HG02884 (cell line): ENCODE measurements around the gene IRS1.

Source experiments
- ATAC-seq: cut with Tn5 transposase; IDR thresholded peaks from one replicate; pipeline ENCODE4 v1.9.1; 2021; ENCODE audit warnings: mild to moderate bottlenecking, moderate library complexity; ENCODE audit not compliant: unreplicated experiment

The IRS1 gene

DNA sequence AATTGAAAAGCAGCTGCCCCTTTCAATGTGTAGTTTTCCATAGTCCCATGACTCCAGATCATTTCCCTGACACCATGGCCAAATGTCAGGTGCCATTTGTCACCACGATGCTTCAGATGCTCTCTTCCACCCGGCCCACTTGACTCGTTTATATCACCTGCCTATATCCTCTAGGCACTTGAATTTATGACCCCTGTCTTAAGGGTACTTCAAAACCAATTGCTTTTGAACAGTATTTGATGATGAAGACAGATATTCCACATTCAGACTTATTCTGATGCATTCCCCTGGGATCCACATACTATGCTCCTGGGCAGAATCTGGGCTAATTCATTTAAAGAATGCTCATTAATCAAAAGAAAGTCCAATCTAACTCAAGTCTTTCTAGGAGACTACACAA is 19.3 kb upstream of the IRS1 start:
- no peak for ATAC-seq

DNA sequence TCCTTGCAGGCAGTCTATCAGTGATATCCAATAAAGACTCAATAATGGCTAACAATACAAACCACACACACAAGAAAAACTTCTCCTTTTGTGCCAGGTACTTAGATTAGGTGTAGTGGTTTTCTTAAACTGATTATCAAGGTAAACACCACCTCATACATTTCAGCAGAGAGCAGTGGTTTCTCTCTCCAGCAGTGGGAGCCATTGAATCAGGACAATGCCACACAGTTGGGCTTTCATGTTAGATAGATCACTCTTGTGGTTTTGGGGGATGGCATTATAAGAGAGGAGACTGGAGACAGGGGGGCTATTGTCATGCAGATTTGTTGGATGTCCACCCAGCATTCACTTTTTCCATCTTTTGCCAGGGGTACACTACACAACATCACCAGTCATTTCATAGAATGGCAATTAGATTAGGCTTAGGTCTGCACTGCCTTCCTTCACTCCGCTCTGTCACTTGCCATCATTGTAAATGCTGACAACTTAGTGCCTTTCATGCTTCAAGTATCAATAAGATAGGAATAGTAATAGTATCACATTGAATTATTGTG is 13.6 kb upstream of the IRS1 start:
- ATAC-seq: no peak

DNA sequence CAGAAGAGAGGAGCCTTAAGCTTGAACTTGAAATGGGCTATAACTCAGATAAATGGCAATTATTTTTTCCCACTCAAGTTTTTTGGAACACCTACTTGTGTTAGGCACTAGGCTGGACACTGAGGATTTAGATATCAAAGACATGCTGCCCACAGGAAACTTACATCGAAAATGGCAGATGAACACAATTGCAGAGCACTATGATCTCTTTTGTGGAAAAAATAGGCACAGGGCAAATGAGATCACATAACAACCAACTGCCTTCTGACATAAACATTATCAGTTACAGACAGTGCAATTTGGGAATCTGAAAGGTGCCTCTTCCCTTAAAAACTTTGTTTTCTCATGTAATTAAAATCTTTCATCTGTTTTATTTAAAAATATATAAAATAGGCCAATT is 3.8 kb upstream of the IRS1 start:
- ATAC-seq: no peak

DNA sequence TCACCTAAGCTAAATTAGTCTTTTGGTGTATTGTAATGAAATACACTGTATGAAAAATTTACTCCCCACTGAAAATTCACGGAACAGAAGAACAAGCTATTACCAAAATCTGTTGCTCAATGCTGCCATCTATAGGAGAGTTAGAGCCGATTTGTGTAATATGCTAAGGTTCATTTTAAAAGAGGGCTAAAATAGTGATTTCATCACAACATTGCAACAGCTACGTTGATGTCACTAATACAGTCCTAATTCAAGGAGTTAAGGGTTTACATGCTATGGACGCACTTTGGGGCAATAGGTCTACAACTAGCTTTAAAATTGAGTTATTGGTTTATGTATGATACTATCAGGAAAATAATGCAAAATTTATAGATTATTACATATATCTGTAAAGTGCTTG is 3.0 kb upstream of the IRS1 start:
- ATAC-seq: no peak

DNA sequence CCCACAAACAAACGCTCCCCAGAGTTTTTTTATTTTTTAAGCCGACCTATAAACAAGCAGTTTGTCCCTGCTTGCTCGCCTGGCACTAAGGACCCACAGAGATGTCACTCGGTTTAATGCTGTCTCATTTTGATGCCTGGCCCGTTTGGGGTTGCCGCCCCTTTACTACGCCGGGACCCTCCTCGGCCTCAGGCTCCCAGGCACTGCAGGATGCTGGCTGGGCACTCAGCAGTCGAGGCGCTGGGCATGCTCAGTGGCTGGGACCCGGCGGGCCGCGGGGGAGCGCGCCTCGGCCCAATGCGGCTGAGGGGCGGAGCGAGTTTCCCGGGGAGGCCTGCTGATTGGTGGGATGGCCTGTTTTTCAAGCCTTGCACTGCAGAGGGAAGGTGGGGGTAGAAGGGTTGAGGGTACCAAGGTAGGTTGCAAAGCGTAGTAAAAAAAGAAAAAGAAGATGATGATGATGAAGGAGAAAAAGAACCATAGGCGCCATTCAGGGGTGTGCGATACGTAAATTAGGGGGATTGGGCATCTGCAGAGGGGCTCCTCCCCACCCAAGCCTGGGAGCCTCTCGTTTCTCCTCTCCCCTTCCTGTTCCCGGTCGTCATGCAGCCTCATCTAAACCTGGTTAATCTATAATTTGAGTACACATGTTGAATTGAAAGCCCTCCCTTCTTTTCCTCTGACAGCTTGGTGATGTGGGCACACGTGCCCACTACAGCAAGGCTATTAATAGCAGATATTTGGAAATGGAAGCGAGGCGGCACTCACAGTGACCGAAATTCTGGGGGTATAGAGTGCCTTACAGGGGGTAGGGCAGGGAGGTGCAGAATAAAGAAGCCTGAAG is 1.5 kb upstream of the IRS1 start:
- ATAC-seq: peak; percentile 76

DNA sequence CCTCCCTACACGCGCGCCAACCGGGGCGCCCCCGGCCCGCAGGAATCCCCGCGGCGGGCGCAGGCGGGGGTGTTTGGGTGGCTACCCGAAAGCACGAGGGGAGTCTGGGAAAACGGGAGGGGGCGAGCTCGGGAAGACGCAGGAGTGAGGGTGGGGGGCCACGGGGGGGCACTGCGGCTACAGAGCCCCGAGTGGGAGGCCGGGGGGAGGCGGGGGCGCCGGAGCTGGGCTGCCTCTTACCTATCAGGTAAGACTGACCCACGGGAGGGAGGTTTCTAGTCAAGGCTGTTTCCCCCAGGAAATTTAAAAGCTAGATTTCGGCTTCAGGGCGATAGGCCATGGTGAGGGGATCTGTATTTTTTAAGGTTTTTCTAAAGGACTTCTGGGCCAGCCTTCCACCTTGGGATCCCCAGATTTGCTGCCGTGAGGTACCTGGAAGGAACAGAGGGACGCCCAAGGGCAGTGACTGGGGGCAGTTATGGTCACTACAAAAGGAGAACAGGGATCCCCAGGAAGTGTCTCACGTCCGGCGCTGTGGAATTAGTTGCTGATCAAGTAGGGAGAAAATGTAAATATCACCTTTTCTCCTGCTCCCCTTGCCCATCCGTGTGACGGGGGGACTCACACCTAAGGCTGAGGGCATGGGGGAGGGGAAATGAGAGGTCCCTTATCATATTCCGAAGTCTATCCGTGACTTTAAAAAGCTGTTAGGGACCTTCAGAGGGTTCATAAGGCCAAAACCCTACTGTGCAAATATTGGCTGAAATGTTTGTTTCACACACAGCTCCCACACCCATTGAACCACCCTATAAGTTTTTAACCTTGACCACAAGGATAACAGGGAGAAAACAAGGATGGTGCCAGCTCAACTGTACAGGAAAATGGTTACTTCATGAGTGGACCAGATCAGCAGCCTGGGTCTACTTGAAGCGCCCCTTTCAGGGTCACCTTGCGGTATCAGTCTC is 638 bp upstream of the IRS1 start:
- ATAC-seq: no peak

DNA sequence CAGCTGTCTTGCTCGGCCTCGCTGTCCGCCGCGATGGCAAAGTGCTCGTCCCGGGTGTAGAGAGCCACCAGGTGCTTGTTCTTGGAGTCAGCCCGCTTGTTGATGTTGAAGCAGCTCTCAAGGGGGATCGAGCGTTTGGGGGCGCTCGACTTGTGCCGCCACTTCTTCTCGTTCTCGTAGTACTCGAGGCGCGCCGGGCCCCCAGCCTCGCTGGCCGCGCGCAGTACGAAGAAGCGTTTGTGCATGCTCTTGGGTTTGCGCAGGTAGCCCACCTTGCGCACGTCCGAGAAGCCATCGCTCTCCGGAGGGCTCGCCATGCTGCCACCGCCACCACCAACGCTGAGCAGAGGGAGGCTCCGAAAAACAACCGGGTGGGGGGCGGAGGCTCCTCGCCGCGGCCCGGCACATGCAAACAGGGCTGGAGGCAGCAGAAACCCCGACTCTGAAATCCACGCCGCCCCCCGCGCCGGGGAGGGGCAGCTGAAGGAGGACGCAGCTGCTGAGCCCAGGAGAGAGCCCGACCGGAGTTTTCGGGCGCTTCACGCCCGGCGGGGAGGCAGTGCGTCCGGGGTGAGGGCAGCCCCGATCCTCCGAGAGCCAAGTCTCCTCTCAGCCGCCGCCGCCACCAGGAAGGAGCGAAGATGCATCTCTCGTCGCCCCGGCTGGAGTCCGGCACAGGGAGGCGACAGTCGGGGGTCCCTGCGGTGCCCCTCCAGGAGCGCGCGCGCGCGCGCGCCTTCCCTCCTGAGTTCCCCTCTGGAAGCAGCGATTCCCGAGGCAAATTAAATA is 1.0 kb downstream of the IRS1 start:
- peak; percentile 25 for ATAC-seq

DNA sequence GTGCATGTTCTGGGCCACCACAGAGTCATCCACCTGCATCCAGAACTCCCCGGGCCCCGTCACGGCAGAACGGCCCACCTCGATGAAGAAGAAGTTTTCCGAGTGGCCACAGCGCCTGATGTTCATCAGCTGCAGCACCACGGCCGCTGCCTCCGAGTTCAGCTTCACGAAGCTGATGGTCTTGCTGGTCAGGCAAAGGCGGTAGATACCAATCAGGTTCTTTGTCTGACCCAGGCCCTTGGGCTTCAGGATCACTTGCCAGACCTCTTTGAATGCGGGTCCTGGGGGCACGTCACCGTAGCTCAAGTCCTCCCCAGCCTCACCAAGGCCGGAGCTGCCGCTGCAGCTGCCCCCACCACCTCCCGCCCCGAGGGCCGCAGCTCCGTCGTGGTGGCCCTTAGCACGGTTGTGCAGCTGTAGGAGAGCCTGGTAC is 1.6 kb downstream of the IRS1 start:
- no peak for ATAC-seq

DNA sequence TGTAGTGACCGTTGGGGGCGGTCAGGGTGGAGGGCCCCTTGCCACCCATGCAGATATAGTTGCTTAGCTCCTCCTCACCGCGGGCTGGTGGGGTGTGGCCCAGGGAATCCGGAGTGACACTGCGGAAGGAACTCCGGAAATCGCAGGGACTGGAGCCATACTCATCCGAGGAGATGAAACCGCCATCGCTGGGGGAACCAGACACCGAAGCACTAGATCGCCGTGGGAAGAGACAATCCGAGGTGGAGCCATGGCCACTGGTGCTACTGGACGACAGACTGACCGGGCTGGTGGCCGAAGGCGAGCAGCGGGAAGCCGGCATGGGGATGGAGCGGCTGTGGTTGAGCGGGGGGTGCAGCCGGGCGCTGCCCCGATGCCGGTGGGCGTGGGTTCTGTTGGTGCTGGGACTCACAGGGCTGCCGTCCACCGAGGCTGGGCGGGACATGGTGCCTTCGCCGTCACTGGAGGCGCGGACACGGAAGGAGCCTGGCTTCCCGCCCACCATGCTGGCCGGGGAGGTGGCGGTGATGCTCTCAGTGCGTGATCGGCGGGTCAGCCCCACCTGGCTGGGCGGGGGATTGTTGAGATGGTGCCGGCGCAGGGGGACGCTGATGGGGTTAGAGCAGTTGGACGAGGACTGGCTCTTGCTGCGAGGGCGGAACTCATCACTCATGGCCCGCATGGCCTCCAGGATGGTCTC is 2.2 kb downstream of the IRS1 start:
- no peak for ATAC-seq

DNA sequence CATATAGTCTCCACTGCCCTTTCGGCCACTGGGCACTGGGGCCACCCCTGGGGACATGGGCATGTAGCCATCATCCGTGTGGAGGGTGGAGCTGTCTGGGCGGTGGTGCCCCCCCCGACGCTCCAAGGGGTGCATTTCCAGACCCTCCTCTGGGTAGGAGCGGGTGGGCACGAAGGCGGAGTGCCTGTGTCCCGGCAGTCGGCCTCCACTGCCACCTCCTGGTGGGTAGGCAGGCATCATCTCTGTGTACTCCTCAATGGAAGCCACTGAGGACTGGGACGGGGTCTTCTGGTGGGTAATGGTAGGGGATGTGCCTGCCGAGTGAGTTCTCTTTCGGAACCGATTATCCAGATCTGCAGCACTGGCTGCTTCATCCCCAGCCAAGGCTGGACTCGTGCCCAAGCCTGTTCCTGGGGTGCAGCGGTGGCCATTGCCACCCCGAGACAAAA is 2.8 kb downstream of the IRS1 start:
- ATAC-seq: no peak

DNA sequence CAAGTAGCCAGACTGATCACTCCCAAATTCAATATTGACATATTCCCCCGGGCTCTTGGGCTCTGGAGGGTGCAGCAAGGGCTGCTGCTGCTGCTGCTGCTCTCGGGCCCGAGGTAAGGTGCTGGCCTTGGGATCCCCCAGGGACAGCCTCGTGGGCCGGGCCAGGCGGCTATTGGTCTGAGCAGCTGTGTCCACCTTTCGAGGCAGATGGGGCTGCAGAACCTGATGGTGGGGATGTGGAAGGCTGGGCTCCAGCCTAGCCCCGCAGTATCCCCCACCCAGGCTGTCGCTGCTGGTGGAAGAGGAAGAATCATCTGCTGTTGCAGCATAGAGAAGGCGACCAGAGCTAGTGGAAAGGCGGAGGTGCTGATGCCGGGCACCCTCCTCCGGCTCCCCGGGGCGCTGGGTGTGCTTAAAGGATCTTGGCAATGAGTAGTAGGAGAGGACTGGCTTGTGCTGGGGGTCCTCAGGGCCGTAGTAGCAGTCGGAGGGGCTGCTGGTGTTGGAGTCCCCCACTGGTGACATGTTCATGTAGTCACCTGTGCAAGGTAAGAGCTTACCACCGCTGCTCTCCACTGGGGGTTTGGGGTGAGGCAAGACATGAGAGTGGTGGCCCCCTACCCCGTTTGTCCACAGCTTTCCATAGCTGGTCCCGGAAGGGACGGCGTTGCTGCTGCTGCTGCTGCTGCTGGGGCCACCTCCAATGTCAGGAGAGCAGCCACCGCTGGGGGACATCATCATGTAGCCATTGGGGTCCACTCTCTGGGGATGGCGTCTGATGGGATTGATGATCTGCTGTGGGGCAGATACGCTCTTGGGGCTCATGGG is 3.4 kb downstream of the IRS1 start:
- ATAC-seq: no peak

DNA sequence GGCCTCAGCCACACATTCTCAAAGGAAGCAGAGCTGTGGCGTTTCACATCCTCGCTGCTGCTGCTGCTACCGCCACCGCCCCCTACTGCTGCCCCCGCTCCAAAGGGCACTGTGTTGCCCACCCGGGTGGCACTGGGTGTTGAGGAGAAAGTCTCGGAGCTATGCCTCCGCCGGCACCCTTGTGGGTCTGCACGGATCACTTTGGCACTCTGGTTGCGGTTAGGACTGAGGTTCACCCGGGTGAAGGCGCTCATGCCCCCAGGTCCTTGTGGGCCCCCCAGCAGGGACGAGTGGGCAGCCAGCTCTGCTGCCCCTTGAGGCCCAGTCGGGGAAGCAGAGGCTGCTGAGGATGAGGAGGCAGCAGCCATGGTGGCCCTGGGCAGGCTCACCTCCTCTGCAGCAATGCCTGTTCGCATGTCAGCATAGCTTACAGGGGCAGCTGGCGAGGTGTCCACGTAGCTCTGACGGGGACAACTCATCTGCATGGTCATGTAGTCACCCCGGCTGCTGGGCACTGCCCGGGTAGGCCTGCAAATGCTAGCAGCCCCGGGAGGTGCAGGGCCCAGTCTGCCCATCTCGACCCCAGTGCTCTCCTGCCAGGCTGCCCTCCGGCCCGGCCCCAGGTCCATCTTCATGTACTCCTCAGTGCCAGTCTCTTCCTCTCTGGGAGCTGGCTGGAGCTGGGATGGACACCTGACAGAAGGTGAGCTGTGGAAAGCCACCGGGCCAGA is 4.2 kb downstream of the IRS1 start:
- no peak for ATAC-seq

DNA sequence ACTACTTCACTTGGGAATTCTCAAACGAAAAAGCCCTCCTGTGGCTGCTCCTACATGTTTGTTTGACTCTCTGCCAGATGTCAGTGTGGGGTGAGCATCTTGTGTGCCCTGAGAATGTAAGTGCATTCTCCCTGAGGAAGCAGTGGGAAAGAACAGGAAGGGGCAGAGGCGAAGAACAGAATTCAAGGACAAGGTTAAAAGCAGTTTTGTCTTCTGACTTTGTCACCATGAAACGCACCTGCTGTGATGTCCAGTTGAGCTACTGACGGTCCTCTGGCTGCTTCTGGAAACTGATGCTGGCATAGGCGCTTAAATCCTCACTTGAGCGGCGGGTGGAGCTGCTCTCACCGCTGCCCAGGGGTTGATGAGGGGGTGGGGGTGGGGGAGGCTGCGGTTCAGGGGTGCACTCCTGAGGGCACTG is 4.9 kb downstream of the IRS1 start:
- ATAC-seq: no peak

DNA sequence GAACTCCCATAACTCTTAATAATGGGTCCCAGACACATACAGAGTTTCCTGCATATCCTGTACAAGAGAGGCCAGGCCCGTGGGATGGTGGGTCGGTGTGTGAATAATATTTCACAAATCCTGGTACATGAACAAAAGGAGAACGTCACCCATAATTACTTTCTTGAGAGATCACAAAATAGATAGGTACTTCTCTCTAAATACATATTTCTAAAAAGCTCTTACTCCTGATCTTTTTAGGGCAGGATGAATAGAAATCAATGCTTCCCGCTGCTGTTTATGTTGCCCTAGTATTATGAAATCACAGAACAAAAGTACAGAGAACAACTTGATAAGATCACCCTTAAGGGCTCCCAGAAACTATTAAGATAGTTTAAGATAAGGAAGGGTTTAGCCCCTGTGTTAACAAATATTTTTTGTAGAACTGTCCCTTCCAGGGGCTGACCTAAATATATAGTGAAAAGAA is 5.4 kb downstream of the IRS1 start:
- ATAC-seq: no peak

DNA sequence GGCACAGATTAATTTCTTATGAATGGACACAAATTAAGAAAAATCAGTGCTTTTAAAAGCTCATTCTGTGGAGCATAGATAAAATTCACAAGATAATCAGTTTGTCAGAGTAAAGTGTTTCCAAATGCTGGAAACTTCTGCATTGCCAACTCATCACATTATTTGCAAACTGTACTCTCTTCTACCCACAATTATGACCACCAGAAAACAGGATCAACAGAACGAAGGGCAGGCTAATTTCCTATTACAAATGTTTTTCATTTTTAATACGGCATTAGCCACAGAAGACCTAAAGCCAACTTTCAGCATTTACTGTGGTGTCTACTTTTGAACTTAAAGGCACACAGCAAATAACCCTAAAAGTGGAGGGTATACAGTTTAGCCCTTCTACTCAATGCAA is 6.0 kb downstream of the IRS1 start:
- no peak for ATAC-seq

DNA sequence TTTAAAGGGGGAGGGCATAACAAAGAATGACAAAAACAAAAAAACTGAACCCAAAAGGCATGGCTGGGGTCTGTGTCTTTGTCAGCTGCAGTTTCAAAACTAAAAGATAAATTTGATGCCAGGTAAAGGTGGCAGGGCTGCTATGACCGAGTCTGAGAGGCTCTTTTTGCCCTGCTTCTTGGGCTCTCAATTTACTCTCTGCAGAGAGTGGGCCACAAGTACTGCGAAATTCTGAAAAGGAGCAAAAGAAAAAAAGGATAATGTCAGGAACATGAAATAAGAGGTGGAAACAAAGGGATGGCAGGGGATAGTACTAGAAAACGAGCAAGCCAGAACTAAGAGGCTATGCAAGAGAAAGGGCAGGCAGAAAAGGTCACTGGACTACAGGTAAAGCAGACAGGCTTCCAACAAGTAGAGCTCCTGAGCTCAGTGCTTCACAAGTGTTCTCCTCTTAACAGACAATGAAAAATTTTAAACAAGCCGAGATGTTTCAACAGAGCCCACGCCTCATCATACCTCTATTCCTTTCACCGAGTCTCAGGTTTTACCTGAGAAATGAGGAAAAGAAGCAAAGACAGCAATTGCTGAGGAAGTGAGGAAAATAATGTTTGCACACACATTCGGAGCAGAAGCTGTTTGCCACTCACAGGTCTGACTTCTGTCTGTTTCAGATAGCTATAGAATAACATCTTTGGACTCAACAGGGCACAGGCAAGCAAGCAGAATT is 7.3 kb downstream of the IRS1 start:
- no peak for ATAC-seq

DNA sequence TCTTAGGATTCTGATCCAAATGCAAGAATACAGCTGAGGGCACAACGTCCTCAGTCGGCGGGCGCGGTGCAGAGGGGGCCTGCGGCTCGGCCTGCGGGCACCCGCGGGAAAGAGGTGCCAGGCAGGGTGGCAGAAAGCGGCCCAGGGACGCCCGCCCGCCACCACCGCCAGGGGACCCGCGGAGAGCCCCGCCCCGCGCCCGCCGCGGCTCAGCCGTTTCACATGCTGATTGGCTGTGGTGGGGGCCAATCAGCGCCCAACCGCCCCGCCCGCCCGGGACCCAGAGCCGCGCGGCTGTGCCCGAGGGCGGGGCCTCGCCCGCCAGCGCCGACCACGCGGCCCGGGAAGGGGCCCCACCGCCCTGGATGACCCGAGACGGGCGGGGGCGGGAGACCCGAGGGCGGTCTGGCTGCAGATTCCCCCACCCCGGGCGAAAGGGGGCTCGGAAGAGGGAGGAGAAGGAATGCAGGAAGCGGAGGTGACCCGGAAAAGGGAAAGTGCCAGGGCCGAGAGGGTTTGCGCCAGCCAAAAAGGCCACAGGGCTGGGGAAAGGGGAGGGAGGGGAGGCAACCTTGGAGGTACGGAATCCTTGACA is 8.0 kb downstream of the IRS1 start:
- peak; percentile 98 for ATAC-seq
